Stimulated activated naive B cell treated with anti-CD40 and anti-IgM and Interleukin-4, amounts not matched to agents 10 μg/mL and 1 μg/mL and 100 μg/mL, for 72 hours (primary cell): Measurements from ENCODE around the gene MACROD2.

Source experiments
- ATAC-seq, 2 donors: fragments of 150-1000 bp; cut with Tn5 transposase; replicated peaks; 2 replicates each; pipeline ENCODE4 v1.10.0; 2021; ENCODE audit warnings: moderate library complexity in 1 of 2
- DNase-seq: peaks from one replicate; pipeline ENCODE4 v3.0.0; 2021
- H3K27ac Mint-ChIP-seq: one replicate; pipeline ENCODE4 v1.8.0; 2022; ENCODE audit warnings: mild to moderate bottlenecking, mixed read lengths
- H3K27me3 Mint-ChIP-seq, 2 donors: one replicate each; pipeline ENCODE4 v1.8.0; 2022; ENCODE audit warnings: mixed read lengths in 2 of 2
- H3K36me3 Mint-ChIP-seq, 2 donors: one replicate each; pipeline ENCODE4 v1.8.0; 2022; ENCODE audit warnings: mixed read lengths in 2 of 2, mild to moderate bottlenecking in 1 of 2
- H3K4me1 Mint-ChIP-seq, 2 donors: one replicate each; pipeline ENCODE4 v1.8.0; 2022; ENCODE audit warnings: mixed read lengths in 2 of 2, mild to moderate bottlenecking in 1 of 2
- H3K4me3 Mint-ChIP-seq, 2 donors: one replicate each; pipeline ENCODE4 v1.8.0; 2022; ENCODE audit warnings: mild to moderate bottlenecking in 2 of 2, mixed read lengths in 2 of 2, moderate library complexity in 1 of 2
- H3K9me3 Mint-ChIP-seq, 2 donors: one replicate each; pipeline ENCODE4 v1.8.0; 2022; ENCODE audit warnings: mixed read lengths in 2 of 2, mild to moderate bottlenecking in 1 of 2

MACROD2 gene

DNA sequence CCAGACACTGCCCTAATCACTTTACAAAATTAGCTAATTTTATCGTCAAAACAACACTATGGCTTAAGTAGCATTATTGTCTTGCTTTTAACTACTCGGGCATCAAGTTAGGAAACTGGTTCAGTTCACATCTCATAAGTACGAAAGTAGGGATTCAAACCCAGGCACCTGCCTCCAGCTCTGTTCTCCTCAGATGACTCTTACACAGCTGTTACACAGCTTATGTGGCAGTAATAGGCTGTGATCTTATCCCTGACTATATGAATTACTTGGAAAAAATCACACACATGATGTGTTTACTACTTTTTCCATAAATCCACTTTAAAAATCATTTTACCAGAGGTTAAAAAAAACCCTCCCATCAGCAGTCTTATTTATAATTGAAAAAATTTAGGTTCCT, 731.3 kb downstream of the MACROD2 start:
- Mint-ChIP-seq H3K36me3 (no peaks in the 10 kb centered on the region), H3K27me3 (no peaks in the 10 kb centered on the region), H3K27ac (no peak overlapping the region), H3K4me3 (no peak overlapping the region), H3K9me3 (no peaks in the 10 kb centered on the region), H3K4me1 (no peaks in the 10 kb centered on the region)
- DNase-seq (no peak), ATAC-seq (no peak)

- no peak overlapping the region for H3K27ac Mint-ChIP-seq
Observed at GRCh38 chr20:14727485-14728150, 732.3 kb downstream of the MACROD2 start.

DNA sequence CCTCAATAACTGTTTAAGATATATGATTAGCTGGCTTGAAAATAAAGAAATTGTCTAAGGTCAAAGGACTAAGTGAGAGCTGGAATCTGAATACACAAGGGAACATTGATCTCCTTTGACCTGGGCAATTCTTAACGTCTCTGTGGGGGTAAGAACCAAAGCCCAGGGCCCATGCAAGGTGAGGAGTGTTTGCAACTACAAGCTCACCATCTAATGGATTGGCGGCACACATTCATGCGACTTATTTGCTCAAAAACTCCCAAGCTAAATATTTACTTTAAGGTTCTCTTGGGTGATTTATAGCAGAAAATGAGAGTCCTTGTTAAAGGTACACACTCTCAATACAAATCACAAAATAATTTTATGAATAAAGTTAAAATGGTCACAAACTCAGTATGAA, 734.1 kb downstream of the MACROD2 start:
- no peak for ATAC-seq
- Mint-ChIP-seq H3K36me3 (no peaks in the 10 kb centered on the region), H3K4me3 (no peak overlapping the region), H3K9me3 (no peaks in the 10 kb centered on the region), H3K4me1 (no peaks in the 10 kb centered on the region), H3K27me3 (no peaks in the 10 kb centered on the region), H3K27ac (no peak overlapping the region)
- no peak for DNase-seq

More at GRCh38 chr20:14727485-14728150, 732.3 kb downstream of the MACROD2 start:
- H3K27me3 Mint-ChIP-seq = no peaks in the 10 kb centered on the region
- no peak for ATAC-seq
- no peaks in the 10 kb centered on the region for H3K4me1 Mint-ChIP-seq
- no peak for DNase-seq
- no peaks in the 10 kb centered on the region for H3K36me3 Mint-ChIP-seq
- H3K9me3 Mint-ChIP-seq = no peaks in the 10 kb centered on the region
- no peak overlapping the region for H3K4me3 Mint-ChIP-seq

- Mint-ChIP-seq H3K27me3 (no peaks in the 10 kb centered on the region), H3K36me3 (no peaks in the 10 kb centered on the region), H3K9me3 (peaks cover 2 to 3% of the 10 kb centered on the region in 2 donors), H3K27ac (no peak overlapping the region), H3K4me1 (no peaks in the 10 kb centered on the region), H3K4me3 (no peak overlapping the region)
- DNase-seq (no peak), ATAC-seq (no peak)
Observed at GRCh38 chr20:14732343-14732742, 737.0 kb downstream of the MACROD2 start.

GRCh38 chr20:14732996-14733395, 737.7 kb downstream of the MACROD2 start:
- peaks cover 2 to 3% of the 10 kb centered on the region in 2 donors for H3K9me3 Mint-ChIP-seq
- ATAC-seq (no peak), DNase-seq (no peak)
- no peak overlapping the region for H3K27ac Mint-ChIP-seq
- H3K4me3 Mint-ChIP-seq = no peak overlapping the region
- no peaks in the 10 kb centered on the region for H3K27me3 Mint-ChIP-seq
- H3K4me1 Mint-ChIP-seq = no peaks in the 10 kb centered on the region
- no peaks in the 10 kb centered on the region for H3K36me3 Mint-ChIP-seq

DNA sequence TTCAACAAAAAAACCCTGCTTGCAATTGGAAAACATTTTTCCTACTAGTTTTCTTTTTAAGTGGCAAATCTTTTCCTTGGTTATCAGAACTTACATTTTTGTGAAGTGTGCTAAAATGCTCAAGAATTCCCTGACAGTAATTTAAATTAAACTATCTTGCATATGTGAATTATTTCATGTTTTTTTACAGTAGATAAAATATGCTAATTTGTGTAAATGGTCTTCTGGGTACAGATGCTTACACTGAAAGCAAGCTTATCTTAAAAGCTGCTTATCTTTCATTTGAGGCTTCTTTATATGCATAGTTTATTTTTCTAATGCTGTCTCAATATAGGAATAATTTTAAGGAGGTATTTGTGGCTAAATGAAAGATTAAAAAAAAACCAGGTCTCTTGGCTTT, 745.1 kb downstream of the MACROD2 start:
- Mint-ChIP-seq H3K4me3 (no peak overlapping the region), H3K27ac (no peak overlapping the region), H3K4me1 (no peaks in the 10 kb centered on the region), H3K27me3 (peaks cover 0 to 3% of the 10 kb centered on the region in 2 donors), H3K36me3 (no peaks in the 10 kb centered on the region), H3K9me3 (peaks cover 2 to 4% of the 10 kb centered on the region in 2 donors)
- DNase-seq = no peak
- ATAC-seq = no peak

DNA sequence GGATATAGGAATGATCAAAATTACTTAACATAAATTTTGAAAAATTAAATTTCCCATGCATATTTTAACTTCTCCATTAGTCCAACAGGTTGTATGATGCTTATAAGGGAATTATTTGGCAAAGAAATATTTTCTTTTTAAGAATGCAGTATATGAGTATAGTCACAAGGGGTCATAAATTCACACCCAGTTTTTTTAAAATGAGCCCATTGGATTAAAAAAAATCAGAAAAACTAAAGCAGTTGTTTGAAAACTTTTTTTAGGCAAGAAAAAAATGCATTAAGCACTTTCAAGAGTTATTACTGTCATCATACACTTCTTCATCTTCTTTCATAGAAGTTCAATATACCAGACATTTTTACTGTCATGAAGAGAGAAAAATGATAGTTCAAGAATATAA, 746.3 kb downstream of the MACROD2 start:
- ATAC-seq (no peak), DNase-seq (no peak)
- no peaks in the 10 kb centered on the region for H3K4me1 Mint-ChIP-seq
- H3K27me3 Mint-ChIP-seq = peaks cover 0 to 3% of the 10 kb centered on the region in 2 donors
- peaks cover 2 to 4% of the 10 kb centered on the region in 2 donors for H3K9me3 Mint-ChIP-seq
- H3K36me3 Mint-ChIP-seq = no peaks in the 10 kb centered on the region
- no peak overlapping the region for H3K27ac Mint-ChIP-seq
- H3K4me3 Mint-ChIP-seq = no peak overlapping the region

DNA sequence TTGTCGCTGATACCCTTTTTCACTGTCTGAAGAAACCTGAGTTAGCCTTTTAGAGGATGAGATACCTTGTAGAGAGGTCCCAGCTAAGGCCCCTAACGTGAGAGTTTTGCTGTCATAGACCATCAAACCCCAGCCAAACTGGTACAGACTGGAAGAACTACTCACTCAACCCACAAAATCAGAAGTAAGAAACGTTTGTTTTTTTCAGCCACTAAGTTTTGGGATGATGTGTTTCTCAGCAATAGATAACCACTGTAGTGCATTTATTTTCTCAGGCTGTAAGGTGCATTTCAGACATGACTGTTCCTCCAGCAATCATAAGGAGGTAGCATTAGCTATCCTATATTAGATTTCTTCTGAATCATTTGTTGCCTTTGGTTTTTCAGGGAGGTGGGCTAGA, 749.4 kb downstream of the MACROD2 start:
- no peak for DNase-seq

DNA sequence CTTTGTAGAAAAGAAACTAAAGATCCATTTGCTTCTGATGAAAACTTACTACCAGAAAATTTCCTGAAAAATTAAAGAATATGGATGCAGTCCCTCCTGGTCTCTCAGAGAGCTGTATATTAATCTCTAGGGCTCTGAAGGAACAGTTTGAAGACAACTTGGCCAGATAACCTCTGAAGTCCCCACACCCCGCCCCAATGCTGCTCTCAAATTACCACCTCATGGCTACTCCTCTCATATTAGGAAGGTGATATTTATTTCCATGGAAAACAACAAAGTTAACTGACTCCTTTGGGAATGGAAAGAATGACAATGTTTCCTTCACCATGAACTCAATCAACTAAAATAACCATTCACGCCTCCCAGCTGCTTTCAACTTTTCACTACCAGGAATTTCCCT, 750.5 kb downstream of the MACROD2 start:
- Mint-ChIP-seq H3K27ac (no peak overlapping the region), H3K27me3 (peaks cover 0 to 3% of the 10 kb centered on the region in 2 donors), H3K4me1 (no peaks in the 10 kb centered on the region), H3K9me3 (peaks cover 0 to 4% of the 10 kb centered on the region in 2 donors), H3K4me3 (no peak overlapping the region), H3K36me3 (no peaks in the 10 kb centered on the region)
- DNase-seq (no peak), ATAC-seq (no peak)

More for the DNA sequence above, 749.4 kb downstream of the MACROD2 start:
- H3K27ac Mint-ChIP-seq = no peak overlapping the region
- no peak for ATAC-seq
- H3K4me1 Mint-ChIP-seq = no peaks in the 10 kb centered on the region
- H3K27me3 Mint-ChIP-seq = peaks cover 0 to 3% of the 10 kb centered on the region in 2 donors
- H3K36me3 Mint-ChIP-seq = no peaks in the 10 kb centered on the region
- no peak overlapping the region for H3K4me3 Mint-ChIP-seq
- peaks cover 0 to 4% of the 10 kb centered on the region in 2 donors for H3K9me3 Mint-ChIP-seq

DNA sequence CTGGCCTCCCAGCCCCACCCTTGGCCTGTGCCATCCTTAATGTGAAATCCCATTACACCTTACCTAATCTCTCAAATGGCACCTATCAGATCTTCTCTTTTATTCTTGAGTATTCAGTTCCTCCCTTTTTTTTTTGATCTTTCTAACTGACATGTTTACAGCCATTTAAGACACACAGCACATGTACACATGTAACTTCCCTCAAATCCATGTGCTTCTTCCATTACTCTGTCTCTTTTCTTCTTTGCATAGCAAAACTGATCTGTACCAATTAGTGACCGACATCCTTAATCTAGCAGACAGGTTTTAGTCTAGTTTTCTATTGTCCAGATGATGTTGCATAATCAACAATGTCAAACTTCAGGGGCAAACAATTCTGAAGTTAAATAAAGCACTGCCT, 755.9 kb downstream of the MACROD2 start:
- H3K36me3 Mint-ChIP-seq = no peaks in the 10 kb centered on the region
- no peaks in the 10 kb centered on the region for H3K27me3 Mint-ChIP-seq
- no peaks in the 10 kb centered on the region for H3K9me3 Mint-ChIP-seq
- no peak for DNase-seq
- H3K4me3 Mint-ChIP-seq = no peak overlapping the region
- no peak for ATAC-seq
- no peak overlapping the region for H3K27ac Mint-ChIP-seq
- no peaks in the 10 kb centered on the region for H3K4me1 Mint-ChIP-seq

GRCh38 chr20:14757728-14758127, 762.4 kb downstream of the MACROD2 start:
- ATAC-seq (no peak), DNase-seq (no peak)
- Mint-ChIP-seq H3K4me3 (no peak overlapping the region), H3K36me3 (no peaks in the 10 kb centered on the region), H3K27ac (no peak overlapping the region), H3K27me3 (peaks cover 0 to 5% of the 10 kb centered on the region in 2 donors), H3K4me1 (no peaks in the 10 kb centered on the region), H3K9me3 (no peaks in the 10 kb centered on the region)

DNA sequence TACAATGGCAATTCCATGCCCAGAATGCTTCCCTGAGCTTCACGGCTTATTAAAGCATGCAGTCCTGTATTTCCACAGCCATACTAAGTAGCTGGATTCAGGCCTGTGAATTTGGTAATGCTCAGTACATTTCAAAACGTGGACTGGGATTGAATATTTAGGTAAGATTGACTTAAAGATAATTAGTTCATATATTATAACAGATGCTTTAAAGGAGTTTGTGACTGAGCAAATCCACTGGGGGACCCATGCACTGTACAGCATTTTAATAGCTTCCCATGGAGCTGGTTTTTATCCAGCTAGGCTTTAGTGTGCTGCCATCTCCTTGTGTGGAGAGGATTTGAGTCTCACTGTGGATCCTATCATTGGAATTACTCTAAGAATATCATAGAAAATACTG, 763.0 kb downstream of the MACROD2 start:
- no peak for ATAC-seq
- H3K4me3 Mint-ChIP-seq = no peak overlapping the region
- no peaks in the 10 kb centered on the region for H3K4me1 Mint-ChIP-seq

DNA sequence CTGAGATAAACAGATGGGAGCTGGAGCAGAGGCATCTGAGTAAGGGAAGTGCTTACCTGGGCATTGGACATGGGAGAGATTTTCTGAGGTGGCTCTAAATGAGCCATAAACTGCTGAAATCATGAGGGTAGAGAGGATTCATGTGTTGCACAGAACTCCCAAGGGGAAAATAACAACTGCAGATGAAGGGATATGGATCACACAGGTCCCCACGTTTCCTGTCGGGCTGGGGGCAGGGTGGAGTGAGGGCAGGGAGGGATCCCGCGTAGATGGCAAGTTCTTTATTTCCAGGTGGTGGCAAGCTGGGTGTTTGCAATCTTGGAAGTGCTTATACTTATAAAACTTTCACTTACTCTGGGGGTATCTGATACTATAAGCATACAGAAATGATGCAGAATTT, 764.7 kb downstream of the MACROD2 start:
- Mint-ChIP-seq H3K9me3 (no peaks in the 10 kb centered on the region), H3K4me3 (no peak overlapping the region), H3K27me3 (peaks cover 0 to 5% of the 10 kb centered on the region in 2 donors), H3K36me3 (no peaks in the 10 kb centered on the region), H3K27ac (no peak overlapping the region), H3K4me1 (no peaks in the 10 kb centered on the region)
- ATAC-seq (no peak), DNase-seq (no peak)

More for the DNA sequence above, 763.0 kb downstream of the MACROD2 start:
- Mint-ChIP-seq H3K27ac (no peak overlapping the region), H3K9me3 (no peaks in the 10 kb centered on the region), H3K36me3 (no peaks in the 10 kb centered on the region), H3K27me3 (peaks cover 0 to 5% of the 10 kb centered on the region in 2 donors)
- DNase-seq = no peak

- Mint-ChIP-seq H3K4me1 (no peaks in the 10 kb centered on the region), H3K4me3 (no peak overlapping the region), H3K36me3 (no peaks in the 10 kb centered on the region), H3K9me3 (no peaks in the 10 kb centered on the region), H3K27me3 (peaks cover 0 to 5% of the 10 kb centered on the region in 2 donors), H3K27ac (no peak overlapping the region)
- ATAC-seq (no peak), DNase-seq (no peak)
Observed at GRCh38 chr20:14761903-14762302, 766.6 kb downstream of the MACROD2 start.

- H3K9me3 Mint-ChIP-seq = no peaks in the 10 kb centered on the region
- no peaks in the 10 kb centered on the region for H3K4me1 Mint-ChIP-seq
- no peak overlapping the region for H3K27ac Mint-ChIP-seq
- ATAC-seq = no peak
- H3K4me3 Mint-ChIP-seq = no peak overlapping the region
- peaks cover 0 to 3% of the 10 kb centered on the region in 2 donors for H3K27me3 Mint-ChIP-seq
- no peaks in the 10 kb centered on the region for H3K36me3 Mint-ChIP-seq
- DNase-seq = no peak
Observed at GRCh38 chr20:14764511-14765369, 769.4 kb downstream of the MACROD2 start.
